Activated naive CD4-positive, alpha-beta T cell treated with Interleukin-2 at 50 U/mL for 16 hours (primary cell): ENCODE results near the gene CACNA1A.
"Not testable (repeated sequence)": the region's sequence is repeated elsewhere in the genome, so short reads cannot be mapped to it uniquely, and the experiment has no call there.

ENCODE experiments used
- DNase-seq: peaks from one replicate; pipeline ENCODE4 v3.0.0-alpha.2; 2020

The CACNA1A gene

GRCh38 chr19:13185763-13186657 lies 320.3 kb downstream of the CACNA1A start:
- not testable (repeated sequence) for DNase-seq

GRCh38 chr19:13184926-13185325 lies 321.4 kb downstream of the CACNA1A start:
- not testable (repeated sequence) for DNase-seq

DNA sequence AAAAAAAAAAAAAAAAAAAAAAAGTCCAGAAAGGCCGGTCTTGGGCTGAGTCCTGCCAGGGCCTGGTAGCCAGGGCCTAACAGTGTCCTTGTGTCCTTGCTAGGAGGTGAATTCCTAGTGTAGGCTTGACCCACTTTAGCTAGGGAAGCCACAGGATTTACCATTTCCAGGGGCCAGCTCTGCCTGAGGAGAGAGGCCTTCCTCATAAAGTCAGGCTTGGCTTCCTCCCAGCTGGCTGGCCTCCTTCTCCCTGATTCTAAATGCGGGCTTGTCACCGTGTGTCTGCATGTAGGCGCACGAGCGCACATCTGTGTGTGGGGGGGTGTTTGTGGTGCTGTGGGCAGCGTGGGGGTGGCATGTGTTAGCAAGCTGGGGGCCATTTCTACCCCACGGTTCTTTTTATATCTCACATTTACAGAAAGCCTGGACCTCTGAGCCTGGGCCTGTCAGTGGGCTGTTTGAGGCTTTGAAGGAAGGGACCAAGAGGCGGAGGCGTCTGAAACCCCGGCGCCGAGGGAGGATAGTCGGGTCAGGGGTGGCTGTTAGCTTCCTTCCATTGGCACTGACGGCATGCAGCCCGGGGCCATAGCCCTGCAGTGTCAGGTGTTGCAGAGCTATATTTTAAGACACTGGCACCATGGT lies 324.4 kb downstream of the CACNA1A start:
- DNase-seq = peak; percentile 51

DNA sequence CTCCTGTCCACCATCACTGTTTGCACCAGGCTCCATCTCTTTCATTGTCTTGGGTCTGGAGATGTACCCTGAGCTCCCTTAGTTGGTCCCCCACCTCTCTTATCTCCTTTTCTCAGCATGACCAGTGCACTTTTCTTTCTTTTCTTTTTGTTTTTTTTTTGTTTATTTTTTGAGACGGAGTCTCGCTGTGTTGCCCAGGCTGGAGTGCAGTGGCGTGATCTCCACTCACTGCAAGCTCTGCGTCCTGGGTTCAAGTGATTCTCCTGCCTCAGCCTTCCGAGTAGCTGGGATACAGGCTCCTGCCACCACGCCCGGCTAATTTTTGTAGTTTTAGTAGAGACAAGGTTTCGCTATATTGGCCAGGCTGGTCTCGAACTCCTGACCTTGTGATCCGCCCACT lies 328.0 kb downstream of the CACNA1A start:
- DNase-seq = not testable (repeated sequence)

DNA sequence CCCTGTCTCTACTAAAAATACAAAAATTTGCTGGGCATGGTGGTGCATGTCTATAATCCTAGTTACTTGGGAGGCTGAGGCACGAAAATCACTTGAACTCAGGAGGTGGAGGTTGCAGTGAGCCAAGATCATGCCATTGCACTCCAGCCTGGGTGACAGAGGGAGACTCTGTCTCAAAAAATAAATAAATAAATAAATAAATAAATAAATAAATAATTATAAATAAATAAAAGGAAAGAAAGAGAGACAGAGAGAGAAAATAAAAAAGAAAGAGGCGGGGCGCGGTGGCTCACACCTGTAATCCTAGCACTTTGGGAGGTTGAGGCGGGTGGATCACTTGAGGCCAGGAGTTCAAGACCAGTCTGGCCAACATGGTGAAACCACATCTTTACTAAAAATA lies 328.7 kb downstream of the CACNA1A start:
- DNase-seq = not testable (repeated sequence)

GRCh38 chr19:13176345-13176744 lies 329.9 kb downstream of the CACNA1A start:
- no peak for DNase-seq

DNA sequence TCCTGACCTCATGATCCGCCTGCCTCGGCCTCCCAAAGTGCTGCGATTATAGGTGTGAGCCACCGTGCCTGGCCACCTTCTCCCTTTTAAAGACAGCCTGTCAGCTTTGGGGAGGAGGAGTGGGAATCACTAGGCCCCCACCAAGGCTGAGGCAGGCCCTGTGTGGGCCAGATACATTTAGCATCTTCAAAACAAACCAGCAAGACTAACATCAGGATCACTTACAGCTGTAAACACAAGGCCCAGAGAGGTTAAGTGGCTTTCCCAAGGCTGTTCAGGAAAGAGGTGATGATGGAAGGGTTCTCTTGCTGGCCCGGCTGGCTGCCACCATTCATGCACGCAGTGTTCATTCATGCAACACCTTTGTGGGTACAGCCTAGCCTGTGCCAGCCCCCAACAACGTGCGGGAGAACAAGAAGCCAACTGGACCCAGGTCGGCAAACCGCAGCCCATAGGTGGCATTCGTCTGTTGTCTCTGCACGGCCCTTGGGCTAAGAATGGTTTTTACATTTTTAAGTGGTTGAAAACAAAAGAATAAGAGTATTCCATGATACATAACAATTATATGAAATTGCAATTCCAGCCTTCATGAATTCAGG lies 333.0 kb downstream of the CACNA1A start:
- DNase-seq = no peak

DNA sequence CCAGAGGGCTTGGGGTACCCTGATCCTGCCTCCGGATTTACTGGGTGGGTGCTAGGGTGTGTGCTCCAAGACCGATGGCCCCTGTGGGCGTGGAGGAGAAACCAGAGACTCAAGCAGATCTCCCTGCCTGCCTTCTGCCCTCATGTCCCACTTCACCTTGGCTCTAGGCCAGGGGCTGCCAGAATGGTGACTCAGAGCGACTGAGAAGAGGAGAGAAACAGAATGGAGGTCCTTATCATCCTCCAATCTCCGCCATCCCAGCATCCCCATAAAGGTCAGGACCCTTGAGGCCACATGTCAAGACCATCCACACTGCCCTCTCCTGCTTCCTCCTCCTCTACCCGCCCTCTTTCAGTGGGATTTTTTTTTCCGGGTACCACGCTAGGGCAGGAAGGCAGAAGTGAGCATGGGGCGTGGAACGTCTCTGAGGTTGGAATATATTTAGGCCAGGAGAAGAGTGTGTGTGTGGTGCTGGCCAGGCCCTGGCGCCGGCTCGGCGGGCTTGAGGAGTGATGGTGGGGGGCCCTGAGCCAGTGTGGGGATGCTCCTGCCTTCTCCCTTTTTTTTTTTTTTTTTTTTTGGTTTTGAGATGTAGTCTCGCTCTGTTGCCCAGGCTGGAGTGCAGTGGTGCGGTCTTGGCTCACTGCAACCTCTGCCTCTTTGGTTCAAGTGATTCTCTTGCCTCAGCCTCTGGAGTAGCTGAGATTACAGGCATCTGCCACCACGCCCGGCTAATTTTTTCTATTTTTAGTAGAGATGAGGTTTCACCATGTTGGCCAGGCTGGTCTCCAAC lies 333.7 kb downstream of the CACNA1A start:
- DNase-seq = peak; percentile 83

DNA sequence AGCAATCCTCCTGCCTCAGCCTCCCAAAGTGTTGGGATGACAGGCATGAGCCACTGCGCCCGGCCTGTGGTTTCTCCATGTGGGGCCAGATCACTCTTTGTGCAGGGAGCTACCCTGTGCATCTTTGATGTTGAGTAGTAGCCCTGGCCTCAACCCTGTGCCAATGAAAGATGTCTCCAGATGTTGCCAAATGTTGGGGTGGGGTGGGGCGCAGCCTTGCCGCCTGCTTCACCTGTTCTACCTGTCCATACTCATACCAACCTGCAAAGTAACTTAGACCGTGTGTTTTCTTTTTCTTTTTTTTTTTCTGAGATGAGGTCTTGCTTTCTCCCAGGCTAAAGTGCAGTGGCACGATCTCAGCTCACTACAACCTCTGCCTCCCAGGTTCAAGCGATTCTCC lies 335.1 kb downstream of the CACNA1A start:
- DNase-seq = no peak

DNA sequence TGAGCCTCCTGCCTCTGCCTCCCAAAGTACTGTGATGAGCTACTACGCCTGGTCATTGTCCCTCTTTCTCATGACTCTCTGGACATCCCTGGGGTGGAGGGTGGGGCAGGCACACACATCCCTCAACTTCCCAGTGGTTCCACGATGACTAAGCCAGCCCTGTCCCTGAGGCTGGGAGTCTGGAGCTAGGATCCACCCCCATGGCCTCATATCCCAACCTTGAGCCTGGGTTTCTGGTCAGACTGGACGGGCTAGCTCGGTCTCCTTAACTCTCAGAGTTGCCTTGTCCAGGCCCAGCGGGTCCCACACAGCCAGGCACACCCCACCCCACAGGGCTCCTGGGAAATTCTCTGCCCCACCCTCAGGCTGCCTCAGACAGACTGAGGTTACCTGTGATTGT lies 336.5 kb downstream of the CACNA1A start:
- no peak for DNase-seq

DNA sequence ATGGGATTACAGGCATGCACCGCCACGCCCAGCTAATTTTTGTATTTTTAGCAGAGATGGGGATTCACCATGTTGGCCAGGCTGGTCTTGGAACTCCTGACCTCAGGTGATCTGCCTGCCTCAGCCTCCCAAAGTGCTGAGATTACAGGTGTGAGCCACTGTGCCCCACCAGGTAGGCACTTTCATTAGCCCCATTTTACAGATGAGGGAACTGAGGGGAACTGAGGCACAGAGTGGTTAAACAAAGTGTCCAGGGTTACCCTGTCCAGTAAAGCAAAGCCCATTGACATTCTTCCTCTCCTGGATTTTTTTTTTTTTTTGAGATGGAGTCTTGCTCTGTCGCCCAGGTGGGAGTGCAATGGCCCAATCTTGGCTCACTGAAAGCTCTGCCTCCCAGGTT lies 340.1 kb downstream of the CACNA1A start:
- not testable (repeated sequence) for DNase-seq

DNA sequence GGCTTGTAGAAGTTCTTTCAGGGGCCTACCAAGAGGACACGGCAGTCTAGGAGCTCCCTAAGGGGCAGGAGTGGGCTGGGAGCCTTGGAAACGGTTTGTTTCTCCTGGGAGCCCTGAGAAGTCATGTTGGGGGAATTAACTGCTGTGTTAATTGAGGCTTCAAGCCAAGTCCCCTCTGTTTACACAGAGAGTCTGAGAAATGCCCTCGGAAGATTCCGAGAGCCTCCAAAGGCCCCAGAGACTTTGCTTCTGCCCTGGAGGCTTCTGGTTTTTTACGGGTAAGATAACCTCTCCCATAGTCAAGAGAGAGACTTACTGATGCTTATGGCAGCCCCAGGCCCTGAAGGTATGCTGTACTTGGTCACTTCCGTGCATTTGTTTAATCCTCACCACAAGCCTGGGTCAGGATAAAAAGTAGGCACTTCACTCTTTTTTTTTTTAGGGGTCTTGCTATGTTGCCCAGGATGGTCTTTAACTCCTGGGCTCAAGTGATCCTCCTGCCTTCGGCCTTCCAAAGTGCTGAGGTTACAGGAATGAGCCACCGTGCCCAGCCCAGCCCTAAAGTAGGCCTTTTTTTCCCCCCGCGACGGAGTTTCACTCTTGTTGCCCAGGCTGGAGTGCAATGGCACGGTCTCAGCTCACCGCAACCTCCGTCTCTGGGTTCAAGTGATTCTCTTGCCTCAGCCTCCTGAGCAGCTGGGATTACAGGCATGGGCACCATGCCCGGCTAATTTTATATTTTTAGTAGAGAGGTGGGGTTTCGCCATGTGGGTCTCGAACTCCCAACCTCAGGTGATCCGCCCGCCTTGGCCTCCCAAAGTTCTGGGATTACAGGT lies 340.9 kb downstream of the CACNA1A start:
- DNase-seq = no peak

DNA sequence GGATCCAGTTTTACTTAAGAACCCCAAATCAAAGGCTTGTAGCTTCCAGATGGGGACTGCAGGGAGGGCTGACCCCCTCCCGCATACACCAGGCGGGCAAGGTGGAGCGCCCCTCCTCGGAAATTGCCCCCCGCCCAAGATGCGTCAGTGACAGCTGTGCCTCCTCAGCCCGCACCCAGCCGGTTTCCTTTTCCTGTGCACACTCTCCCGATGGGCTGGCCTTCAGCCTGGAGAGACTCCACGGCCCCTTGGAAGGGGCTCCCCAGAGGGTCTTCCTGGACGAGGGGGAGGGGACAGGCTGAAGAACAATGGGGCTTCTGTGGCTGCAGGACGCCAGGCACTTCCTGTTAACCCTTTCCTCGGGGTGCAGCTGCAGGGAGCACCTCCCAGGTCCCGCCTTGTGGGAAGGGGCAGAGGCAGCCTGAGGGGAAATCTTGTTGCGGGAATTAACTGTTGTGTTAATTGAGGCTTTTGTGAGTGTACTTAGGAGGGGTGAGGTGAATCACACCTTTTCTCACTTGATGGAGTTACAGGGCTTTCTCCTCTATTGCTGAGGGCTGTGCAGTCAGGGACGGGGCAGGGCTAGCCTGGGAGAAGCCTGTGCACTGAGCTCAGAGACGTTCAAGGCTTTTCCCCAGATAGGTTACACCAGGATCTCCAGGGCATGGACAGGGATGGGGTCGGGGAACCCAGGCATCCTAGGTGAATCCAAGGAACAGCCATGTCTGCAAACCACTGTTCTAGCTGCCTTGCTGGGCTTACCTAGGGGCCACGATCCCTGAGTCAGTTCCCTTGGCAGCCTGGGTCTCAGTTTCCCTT lies 341.7 kb downstream of the CACNA1A start:
- peak; percentile 34 for DNase-seq

GRCh38 chr19:13163609-13164342 lies 342.5 kb downstream of the CACNA1A start:
- DNase-seq = peak; percentile 48

DNA sequence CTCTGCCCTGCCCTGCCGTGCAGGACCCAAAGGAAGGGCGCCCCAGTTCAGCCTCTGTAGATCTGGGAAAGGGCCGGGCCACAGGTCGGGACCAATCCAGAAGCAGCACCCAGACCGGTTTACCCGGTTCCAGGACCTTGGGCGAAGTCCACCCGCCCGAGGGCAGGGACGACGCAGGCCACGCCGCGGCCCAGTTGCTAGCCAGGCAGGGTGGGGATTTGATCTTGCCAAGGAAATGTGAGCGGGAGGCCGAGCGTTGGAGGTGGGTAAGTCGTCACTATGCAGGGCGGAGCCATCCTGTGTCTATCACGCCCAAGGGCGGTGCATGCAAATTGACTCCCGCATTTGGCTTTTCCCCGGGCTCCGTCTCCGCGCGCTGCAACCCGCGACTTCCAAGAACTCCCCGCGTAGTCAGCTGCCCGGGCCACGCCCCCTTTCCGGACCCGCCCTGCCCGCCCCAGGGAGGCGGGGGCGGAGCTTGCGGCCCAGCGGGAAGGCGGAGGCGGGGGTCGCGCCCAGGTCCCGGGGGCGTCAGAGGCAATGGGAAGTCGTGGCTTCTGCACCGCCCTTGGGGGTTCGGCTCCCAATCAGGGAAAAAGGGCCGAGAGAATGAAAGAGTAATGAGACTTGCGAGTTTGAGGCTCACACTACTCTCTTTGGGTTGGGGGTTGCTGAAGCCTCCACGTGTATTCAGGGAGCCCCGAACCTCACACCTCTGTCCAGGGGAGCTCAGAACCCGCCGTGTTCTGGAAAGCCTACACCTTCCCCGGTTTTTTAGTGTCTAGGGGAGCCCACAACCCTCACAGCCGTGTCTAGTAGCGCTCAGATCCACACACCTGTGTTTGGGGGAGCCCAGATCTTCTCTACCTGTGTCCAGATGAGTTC lies 343.3 kb downstream of the CACNA1A start:
- DNase-seq = peak; percentile 87

DNA sequence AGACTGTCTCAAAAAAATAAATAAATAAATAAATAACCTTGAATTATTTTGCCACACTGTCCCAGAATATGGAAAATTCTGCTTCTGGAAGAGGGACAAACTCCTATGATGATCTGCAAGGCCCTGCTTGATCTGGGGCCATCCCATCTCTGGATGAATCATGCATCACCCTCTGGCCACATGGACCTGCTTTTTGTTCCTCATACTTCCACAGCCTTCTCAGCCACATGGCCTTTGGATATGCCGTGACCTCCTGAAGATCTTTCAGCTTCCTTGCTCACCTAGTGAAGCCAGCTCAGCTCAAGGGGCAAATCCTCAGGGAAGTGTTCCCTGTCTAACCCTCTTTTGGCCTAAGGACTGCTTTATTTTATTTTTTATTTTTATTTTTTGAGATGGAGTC lies 345.7 kb downstream of the CACNA1A start:
- DNase-seq = no peak

- DNase-seq = no peak
Observed at GRCh38 chr19:13159713-13160112, 346.6 kb downstream of the CACNA1A start.
